CD14-positive monocyte (primary cell): ENCODE measurements around the gene ALG3. TPM values are rescaled to one million over a fixed set of nuclear protein-coding genes. Genes with fewer than 3 reads are reported as not detected.

Source experiments
- DNase-seq, 3 donors: peaks; one replicate each; pipeline ENCODE4 v3.0.0-alpha.2; 2011 to 2022
- H2AFZ ChIP-seq: 2 replicates; pipeline ENCODE4 v1.6.0; 2012; ENCODE audit warnings: mild to moderate bottlenecking, low read depth, low read length, inconsistent platforms; ENCODE audit not compliant: insufficient read depth, poor library complexity, severe bottlenecking
- H3K27ac ChIP-seq, 2 donors: 1 replicate in 1 of 2; 2 replicates in 1 of 2; pipeline ENCODE4 v1.5.1; 2012 to 2013; ENCODE audit warnings: low read length in 2 of 2, control low read depth in 1 of 2, inconsistent platforms in 1 of 2, low read depth in 1 of 2, mild to moderate bottlenecking in 1 of 2
- H3K27me3 ChIP-seq, 2 donors: one replicate each; pipeline versions ENCODE4 v1.6.0 to v1.6.1; 2011 to 2013; ENCODE audit warnings: low read length in 2 of 2; ENCODE audit not compliant: control insufficient read depth in 2 of 2, insufficient read depth in 2 of 2
- H3K36me3 ChIP-seq, 2 donors: replicated peaks in 1 of 2; 1 replicate in 1 of 2; 2 replicates in 1 of 2; pipeline versions ENCODE4 v1.5.1 to v1.6.1; 2012 to 2013; ENCODE audit warnings: low read length in 2 of 2, control low read depth in 1 of 2, inconsistent platforms in 1 of 2, mild to moderate bottlenecking in 1 of 2; ENCODE audit not compliant: insufficient read depth in 2 of 2, control insufficient read depth in 1 of 2
- H3K4me1 ChIP-seq, 2 donors: 1 replicate in 1 of 2; 2 replicates in 1 of 2; pipeline versions ENCODE4 v1.5.1 to v1.6.1; 2012 to 2013; ENCODE audit warnings: low read length in 2 of 2, control low read depth in 1 of 2, inconsistent platforms in 1 of 2, mild to moderate bottlenecking in 1 of 2, moderate library complexity in 1 of 2; ENCODE audit not compliant: insufficient read depth in 2 of 2, control insufficient read depth in 1 of 2
- H3K4me2 ChIP-seq: replicated peaks from 2 replicates; pipeline ENCODE3; 2012; ENCODE audit warnings: low read length, moderate library complexity, mild to moderate bottlenecking; ENCODE audit not compliant: poor library complexity, severe bottlenecking; ENCODE audit errors: extremely low read depth
- H3K4me3 ChIP-seq, 3 experiments: fragments of 200-600 bp in 1 of 3; sonication (generic) in 1 of 3; replicated peaks in 1 of 3; 1 replicate in 2 of 3; 2 replicates in 1 of 3; pipeline ENCODE4 v1.5.1; 2011 to 2013; ENCODE audit warnings: low read length in 3 of 3, mild to moderate bottlenecking in 3 of 3, control low read depth in 2 of 3, low read depth in 2 of 3, inconsistent platforms in 1 of 3, moderate library complexity in 1 of 3
- H3K79me2 ChIP-seq: 2 replicates; pipeline ENCODE4 v1.6.0; 2012; ENCODE audit warnings: mild to moderate bottlenecking, control low read depth, inconsistent platforms, low read length, moderate library complexity; ENCODE audit not compliant: insufficient read depth
- H3K9ac ChIP-seq: 2 replicates; pipeline ENCODE4 v1.6.0; 2017; ENCODE audit warnings: low read length, mild to moderate bottlenecking; ENCODE audit not compliant: insufficient read depth, poor library complexity, severe bottlenecking
- H3K9me3 ChIP-seq, 2 donors: replicated peaks in 1 of 2; 1 replicate in 1 of 2; 2 replicates in 1 of 2; pipeline versions ENCODE4 v1.5.1 to v1.6.1; 2012 to 2013; ENCODE audit warnings: low read length in 2 of 2, control low read depth in 1 of 2; ENCODE audit not compliant: control insufficient read depth in 1 of 2, insufficient read depth in 1 of 2
- H4K20me1 ChIP-seq: 2 replicates; pipeline ENCODE4 v1.6.0; 2012; ENCODE audit warnings: mild to moderate bottlenecking, low read length, control low read depth, moderate library complexity; ENCODE audit not compliant: insufficient read depth
- H3K27ac Mint-ChIP-seq, 7 donors: one replicate each; pipeline ENCODE4 v1.8.0; 2020; ENCODE audit warnings: mild to moderate bottlenecking in 7 of 7, mixed read lengths in 7 of 7, moderate library complexity in 6 of 7, inconsistent platforms in 2 of 7
- H3K27me3 Mint-ChIP-seq, 3 donors: one replicate each; pipeline ENCODE4 v1.8.0; 2021 to 2022; ENCODE audit warnings: low read depth in 3 of 3, mild to moderate bottlenecking in 3 of 3, mixed read lengths in 3 of 3, moderate library complexity in 3 of 3, inconsistent platforms in 1 of 3
- H3K36me3 Mint-ChIP-seq, 2 donors: one replicate each; pipeline ENCODE4 v1.8.0; 2020; ENCODE audit warnings: mixed read lengths in 2 of 2, inconsistent platforms in 1 of 2, mild to moderate bottlenecking in 1 of 2
- H3K4me1 Mint-ChIP-seq: one replicate; pipeline ENCODE4 v1.8.0; 2020; ENCODE audit warnings: mild to moderate bottlenecking, mixed read lengths
- H3K4me3 Mint-ChIP-seq, 2 donors: one replicate each; pipeline ENCODE4 v1.8.0; 2020; ENCODE audit warnings: mild to moderate bottlenecking in 2 of 2, mixed read lengths in 2 of 2, moderate library complexity in 1 of 2
- H3K9me3 Mint-ChIP-seq, 7 donors: one replicate each; pipeline ENCODE4 v1.8.0; 2020 to 2022; ENCODE audit warnings: mixed read lengths in 7 of 7, mild to moderate bottlenecking in 6 of 7, moderate library complexity in 6 of 7, inconsistent platforms in 2 of 7
- WGBS: methylation state at CpG from one replicate; pipeline ENCODE4 v1.1.5; 2013; ENCODE audit warnings: missing lambda C conversion rate; ENCODE audit not compliant: insufficient coverage; 5-methylcytosine and 5-hydroxymethylcytosine counted together
- intact Hi-C, 2 donors: fragments of 100-400 bp; cut with micrococcal nuclease; formaldehyde crosslinking; loops; one replicate each; pipeline versions ENCODE4 v1.15.0 to v1.15.1; 2023
- polyA plus RNA-seq, 3 donors: library from polyadenylated mRNA; depleted of rRNA in 1 of 3; unstranded in 2 of 3; stranded (reverse) in 1 of 3; fragments of 300-500 nt in 2 of 3; fragments of >200 nt in 1 of 3; fragmentation: Illumina TruSeq in 2 of 3; gene quantifications; 1 replicate in 2 of 3; 2 replicates in 1 of 3; pipeline ENCODE4 v1.2.3, GENCODE V29; 2012 to 2021
- TF ChIP-seq, protein P1 (sequence below): fragments of 200-600 bp; IDR thresholded peaks from one replicate; pipeline ENCODE4 v1.8.0; 2022; ENCODE audit warnings: antibody characterized with exemption, mild to moderate bottlenecking

The ALG3 gene
- polyA plus RNA-seq, 3 donors = 29.0 to 60.8 (median 56.4) TPM

DNA sequence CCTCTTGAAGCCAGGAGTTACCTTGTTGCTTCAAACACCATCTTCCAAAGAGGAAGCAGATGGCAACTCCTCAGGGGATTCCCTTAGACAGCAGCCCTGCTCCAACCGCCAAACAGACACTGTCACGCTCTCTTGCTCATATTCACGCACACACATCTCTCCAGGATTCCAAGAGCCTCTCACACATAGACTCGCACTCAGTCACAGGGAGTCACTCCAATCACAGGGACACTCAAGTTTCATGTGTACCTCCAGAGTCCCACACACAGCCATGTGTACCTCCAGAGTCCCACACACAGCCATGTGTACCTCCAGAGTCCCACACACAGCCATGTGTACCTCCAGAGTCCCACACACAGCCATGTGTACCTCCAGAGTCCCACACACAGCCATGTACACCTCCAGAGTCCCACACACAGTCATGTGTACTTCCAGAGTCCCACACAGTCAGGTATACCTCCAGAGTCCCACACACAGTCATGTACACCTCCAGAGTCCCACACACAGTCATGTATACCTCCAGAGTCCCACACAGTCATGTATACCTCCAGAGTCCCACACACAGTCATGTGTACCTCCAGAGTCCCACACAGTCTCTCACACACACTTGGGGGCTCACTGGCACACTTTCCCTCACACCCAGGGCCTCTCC, 13.3 kb downstream of the ALG3 start:
- Mint-ChIP-seq H3K27me3 (peaks cover 28 to 38% (median 32%) of the 10 kb centered on the region in 3 donors), H3K27ac (no peak overlapping the region), H3K4me1 (peaks cover 4% of the 10 kb centered on the region), H3K36me3 (no peaks in the 10 kb centered on the region), H3K9me3 (peaks cover 0 to 7% (median 4%) of the 10 kb centered on the region in 7 donors), H3K4me3 (peak overlapping the region in 1 of 2 donors; percentile 53)
- intact Hi-C loops = no loop called here
- Histone ChIP-seq H2AFZ (no peak overlapping the region), H3K4me1 (no peaks in the 10 kb centered on the region), H3K4me2 (no peak overlapping the region), H3K4me3 (no peak overlapping the region), H3K27ac (no peak overlapping the region), H4K20me1 (no peaks in the 10 kb centered on the region), H3K9me3 (peaks cover 0 to 9% of the 10 kb centered on the region in 2 donors), H3K79me2 (no peaks in the 10 kb centered on the region), H3K9ac (no peak overlapping the region), H3K27me3 (peaks cover 22 to 29% of the 10 kb centered on the region in 2 donors), H3K36me3 (no peaks in the 10 kb centered on the region)
- TF ChIP-seq, protein P1, sequence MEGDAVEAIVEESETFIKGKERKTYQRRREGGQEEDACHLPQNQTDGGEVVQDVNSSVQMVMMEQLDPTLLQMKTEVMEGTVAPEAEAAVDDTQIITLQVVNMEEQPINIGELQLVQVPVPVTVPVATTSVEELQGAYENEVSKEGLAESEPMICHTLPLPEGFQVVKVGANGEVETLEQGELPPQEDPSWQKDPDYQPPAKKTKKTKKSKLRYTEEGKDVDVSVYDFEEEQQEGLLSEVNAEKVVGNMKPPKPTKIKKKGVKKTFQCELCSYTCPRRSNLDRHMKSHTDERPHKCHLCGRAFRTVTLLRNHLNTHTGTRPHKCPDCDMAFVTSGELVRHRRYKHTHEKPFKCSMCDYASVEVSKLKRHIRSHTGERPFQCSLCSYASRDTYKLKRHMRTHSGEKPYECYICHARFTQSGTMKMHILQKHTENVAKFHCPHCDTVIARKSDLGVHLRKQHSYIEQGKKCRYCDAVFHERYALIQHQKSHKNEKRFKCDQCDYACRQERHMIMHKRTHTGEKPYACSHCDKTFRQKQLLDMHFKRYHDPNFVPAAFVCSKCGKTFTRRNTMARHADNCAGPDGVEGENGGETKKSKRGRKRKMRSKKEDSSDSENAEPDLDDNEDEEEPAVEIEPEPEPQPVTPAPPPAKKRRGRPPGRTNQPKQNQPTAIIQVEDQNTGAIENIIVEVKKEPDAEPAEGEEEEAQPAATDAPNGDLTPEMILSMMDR = no peak
- WGBS = 70% methylated on average over 4 of the region's 4 CpGs
- DNase-seq = no peak

DNA sequence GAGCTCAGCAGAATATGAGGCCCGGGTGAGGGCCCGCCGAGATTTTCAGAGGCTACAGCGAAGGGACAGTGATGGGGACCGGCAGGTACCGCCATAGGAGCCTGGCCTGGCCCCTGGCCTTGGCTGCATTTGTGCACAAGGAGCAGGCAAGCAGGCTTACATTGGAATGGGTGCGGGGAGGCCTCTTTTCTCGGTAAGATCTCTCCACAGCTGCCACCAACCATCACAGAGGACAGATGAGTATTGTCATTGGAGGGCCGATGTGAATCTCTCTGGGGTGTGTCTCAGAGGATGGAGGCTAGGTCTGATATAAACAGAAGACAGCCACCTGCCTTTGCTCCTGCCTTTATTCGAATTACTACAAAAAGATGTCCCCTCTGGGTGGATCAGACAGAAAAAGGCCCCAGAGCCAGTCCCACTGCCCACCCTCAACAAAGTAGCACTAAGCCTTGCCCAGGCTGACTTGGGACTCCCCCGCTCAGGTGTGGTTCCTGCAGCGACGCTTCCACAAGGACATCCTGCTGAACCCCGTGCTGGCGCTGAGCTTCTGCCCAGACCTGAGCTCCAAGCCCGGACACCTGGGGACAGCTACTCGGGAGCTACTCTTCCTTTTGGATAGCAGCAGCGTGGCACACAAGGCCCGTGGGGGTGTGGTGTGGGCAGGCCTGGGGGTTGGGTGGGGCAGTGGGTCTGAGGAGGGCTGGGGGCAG, 13.9 kb downstream of the ALG3 start:
- Histone ChIP-seq H3K4me3 (no peak overlapping the region), H3K27ac (no peak overlapping the region), H3K9me3 (peaks cover 0 to 9% of the 10 kb centered on the region in 2 donors), H3K9ac (no peak overlapping the region), H3K79me2 (no peaks in the 10 kb centered on the region), H3K4me2 (no peak overlapping the region), H3K36me3 (no peaks in the 10 kb centered on the region), H2AFZ (no peak overlapping the region), H4K20me1 (no peaks in the 10 kb centered on the region), H3K27me3 (peaks cover 27 to 33% of the 10 kb centered on the region in 2 donors), H3K4me1 (peaks cover under 1 to 1% of the 10 kb centered on the region in 2 donors)
- WGBS = 95% methylated on average over 11 of the region's 19 CpGs
- H3K9me3 Mint-ChIP-seq = peaks cover 0 to 7% (median 4%) of the 10 kb centered on the region in 7 donors
- no peak overlapping the region for H3K4me3 Mint-ChIP-seq
- H3K4me1 Mint-ChIP-seq = peaks cover 4% of the 10 kb centered on the region
- intact Hi-C loops = no loop called here
- H3K27me3 Mint-ChIP-seq = peaks cover 32 to 44% (median 32%) of the 10 kb centered on the region in 3 donors
- TF ChIP-seq, protein P1 = no peak
- DNase-seq = no peak
- H3K27ac Mint-ChIP-seq = no peak overlapping the region
- no peaks in the 10 kb centered on the region for H3K36me3 Mint-ChIP-seq
